Measurements from ENCODE around the gene LYPD6B.

Gene LYPD6B

DNA sequence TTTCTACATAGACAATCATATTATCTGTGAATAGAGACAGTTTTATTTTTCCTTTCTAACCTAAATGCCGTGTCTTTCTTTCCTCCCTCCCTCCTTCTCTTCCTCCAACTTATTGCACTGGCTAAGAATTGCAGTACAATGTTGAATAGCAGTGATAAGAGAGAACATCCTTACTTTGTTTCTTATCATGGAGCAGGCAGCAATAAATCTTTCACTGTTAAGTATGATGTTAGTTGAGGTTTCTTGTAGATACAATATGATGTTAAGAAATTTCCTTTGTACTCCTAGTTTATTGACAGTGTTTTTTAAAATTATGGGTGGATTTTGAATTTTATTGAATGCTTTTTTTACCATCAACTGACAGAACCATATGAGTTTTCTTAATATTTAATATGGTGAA is 6.0 kb downstream of the LYPD6B start:
- no peak for DNase-seq

- no peak for DNase-seq
Observed at GRCh38 chr2:149047118-149047517, 8.6 kb downstream of the LYPD6B start.

GRCh38 chr2:149049142-149049541 is 10.6 kb downstream of the LYPD6B start:
- DNase-seq, result no peak

GRCh38 chr2:149050188-149050587 is 11.7 kb downstream of the LYPD6B start:
- no peak for DNase-seq

- DNase-seq, result no peak
Observed at GRCh38 chr2:149055751-149056150, 17.3 kb downstream of the LYPD6B start.

DNA sequence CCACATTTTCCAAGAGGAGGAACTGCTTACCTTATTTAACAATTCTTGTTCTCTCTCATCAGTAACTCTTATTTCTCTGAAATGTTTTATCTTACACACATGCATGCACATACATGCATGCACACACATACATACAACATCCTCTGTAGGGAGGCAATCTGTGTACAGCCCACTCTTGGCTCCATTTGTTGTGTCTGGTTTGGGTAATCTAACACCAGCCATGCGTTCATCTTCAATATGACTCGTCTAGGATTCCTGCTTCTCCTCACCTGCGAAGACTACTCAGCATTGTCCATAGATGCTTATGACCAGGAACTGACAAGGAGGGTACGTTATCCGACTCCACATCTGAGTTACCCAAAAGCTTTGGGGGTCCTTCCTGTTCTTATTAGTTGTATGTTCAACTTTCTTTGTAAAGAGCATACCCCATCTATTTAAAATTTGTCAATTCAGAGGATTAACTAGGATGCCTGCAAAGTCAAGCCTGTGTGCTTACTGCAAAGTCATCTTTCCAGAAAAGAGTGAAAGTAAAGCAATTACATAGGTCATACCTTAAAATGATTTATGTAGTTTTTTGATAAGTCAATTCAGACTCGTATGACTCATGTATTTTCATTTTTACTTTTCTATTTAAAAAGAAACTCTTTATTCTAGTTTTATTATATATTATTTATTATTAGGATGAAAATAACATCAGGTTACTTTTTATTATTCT is 18.2 kb downstream of the LYPD6B start:
- no peak for DNase-seq

DNA sequence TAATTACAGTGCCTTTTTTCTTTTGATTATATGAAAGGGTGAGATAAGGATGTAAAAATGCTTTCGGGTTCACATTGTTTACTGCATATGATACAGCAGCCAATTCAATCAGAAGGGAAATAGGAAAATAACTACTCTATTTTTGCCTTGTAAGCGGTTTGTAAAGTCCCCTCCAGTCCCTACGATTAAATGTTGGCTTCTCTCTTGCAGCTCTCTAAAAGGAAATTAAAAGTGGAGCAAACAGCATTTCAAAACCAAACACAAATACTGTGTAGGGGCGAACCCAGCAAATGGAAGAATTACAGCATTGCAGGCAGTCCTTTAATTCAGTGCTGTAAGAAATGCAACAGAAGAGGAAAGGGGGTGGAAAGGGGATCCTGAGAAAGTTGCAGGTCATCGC is 18.9 kb downstream of the LYPD6B start:
- DNase-seq, result no peak

- no peak for DNase-seq
Observed at GRCh38 chr2:149058936-149059335, 20.4 kb downstream of the LYPD6B start.

GRCh38 chr2:149059822-149060221 is 21.3 kb downstream of the LYPD6B start:
- no peak for DNase-seq

DNA sequence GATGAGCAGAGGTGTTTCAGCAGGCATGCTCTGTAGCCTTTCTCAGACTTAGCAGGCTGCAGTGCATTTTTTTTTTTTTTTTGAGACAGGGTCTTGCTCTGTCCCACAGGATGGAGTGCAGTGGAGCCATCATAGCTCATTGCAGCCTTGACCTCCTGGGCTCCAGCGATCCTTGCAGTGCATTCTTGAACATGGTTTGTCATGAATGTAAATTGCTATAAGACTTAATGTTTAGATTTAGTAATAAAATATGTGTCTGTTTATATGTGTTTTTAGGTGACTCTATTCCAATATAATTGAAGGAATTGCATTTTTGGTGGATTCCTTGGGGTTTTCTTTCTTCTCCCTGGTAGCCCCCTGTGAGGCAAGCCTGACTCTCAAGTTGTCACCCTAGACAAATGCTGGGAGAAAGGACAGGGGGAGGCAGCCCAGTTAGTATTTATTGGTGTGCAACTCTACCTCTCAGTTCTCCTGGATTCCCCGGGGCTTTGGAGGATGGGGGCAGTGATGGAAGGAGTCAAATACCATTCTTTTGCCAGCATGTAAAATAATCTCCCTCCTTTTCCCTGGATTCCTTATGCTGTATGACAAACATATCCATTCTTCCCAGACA is 22.7 kb downstream of the LYPD6B start:
- no peak for DNase-seq

DNA sequence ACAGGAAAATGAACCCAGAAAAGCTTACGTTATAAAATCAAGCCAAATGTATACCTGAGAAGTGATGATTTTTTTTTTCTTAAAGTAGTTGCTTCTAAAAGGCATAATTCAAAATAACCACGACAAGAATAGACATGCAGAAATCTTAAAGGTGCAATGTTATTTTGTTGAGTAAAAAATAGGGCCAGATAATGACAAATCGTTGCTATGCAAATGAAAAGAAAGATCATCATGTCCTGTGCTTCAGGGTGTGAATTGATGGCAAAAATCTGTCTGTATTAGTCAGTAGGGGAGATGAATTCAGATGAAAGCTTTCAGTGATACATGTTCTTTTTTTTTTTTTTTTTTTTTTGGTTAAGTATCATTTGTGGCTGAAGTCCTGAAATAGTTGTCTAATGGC is 24.0 kb downstream of the LYPD6B start:
- no peak for DNase-seq

DNA sequence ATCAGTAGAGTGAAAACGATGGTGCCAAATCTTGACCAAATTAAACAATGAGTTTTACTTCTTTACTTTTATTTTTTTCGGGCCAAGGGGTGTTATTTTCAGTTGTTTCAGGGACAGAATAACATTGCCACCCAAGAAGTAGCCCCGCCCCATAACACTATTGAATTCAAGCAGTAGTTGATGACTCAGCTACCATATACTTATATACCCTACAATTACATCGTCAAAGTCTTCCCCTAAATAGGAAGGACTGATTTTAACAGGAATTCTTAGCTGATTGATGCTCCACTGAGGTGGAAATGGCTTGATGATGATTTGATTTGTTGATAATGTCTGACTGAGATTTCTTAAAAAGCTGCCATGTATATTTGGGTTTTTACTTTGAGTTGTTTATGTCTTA is 24.7 kb downstream of the LYPD6B start:
- no peak for DNase-seq

GRCh38 chr2:149064365-149064841 is 25.9 kb downstream of the LYPD6B start:
- no peak for DNase-seq

GRCh38 chr2:149064856-149065630 is 26.5 kb downstream of the LYPD6B start:
- DNase-seq, result no peak

DNA sequence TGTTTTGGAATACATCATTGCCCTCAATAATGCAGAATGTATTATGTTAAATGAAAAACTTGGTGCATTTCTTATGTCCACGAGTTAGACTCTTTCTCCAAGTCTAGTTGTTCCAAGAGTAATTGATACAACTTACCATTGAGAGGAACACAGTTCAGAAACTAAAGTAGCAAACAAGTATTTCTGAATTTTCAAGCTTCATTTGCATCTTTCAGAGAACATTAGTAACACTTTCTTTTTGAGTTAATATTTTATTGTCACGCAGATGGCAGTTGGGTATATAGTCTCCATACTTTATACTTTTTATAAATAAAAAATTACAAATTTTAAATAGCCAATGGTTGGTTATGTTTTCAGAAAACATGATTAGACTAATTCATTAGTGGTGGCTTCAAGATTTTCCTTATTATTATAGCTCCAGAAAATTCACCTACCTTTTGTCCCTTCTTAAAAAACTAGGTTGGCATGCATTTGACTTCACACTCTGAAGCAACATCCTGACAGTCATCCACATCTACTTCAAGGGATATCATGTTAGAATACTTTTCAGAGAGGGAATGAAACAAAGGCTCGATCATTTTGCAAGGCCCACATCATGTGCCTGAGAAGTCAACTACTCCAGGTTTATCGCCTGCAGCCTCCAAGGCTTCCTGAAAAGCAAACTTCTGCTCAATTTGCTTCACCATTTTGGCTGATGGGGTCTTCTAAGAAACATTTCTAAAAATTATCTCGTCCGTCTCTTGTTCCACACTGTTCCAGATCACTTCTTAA is 29.9 kb downstream of the LYPD6B start:
- no peak for DNase-seq

- peak; percentile 73 for DNase-seq
Observed at GRCh38 chr2:149068996-149069888, 30.7 kb downstream of the LYPD6B start.

DNA sequence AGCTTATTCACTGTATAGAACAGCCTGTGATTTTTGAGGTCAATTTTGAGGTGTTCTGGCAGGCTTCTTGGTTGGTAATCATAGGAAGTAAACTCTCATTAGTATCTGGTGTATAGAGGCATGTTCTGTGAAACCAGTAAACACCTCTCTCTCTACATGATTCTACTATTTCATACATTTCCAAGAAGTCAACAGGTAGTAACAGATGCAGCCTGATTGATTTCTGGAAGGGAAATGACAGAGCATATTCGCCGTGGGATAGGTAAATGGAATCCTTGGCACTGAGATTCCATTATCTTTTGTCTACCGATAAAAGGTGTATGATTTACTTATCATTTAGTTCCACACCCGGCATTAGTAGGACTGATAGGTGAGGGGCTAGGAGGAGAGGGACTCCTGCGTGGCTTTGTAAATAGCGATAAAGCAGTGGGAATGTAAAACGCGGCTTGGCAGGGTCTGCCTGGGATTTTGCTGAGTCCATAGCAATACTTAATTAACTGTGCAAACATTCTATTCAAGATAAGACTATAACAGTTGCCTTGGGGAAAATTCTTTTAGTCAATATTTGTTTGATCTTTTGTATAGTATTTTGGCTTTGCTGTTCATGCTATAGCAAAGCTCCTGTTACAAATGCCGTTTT is 32.3 kb downstream of the LYPD6B start:
- DNase-seq, result no peak

DNA sequence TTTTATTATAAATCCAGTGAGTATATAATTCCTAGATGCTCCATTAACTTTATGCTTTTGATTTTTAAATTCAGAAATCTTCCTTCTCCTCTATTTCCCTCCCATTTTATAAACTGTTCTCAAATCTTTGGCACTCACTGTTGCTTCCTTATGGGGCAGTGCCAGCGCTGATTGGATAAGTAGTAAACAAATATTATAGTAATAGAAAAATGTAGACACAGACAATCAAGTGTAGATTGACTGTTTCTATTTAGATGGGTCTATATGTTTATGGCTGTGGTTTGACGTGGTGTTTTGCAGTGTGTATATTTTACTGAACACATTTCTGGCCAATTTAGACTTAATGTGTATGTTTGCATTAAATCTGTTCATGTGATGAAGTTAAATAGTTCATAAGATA is 36.6 kb downstream of the LYPD6B start:
- DNase-seq, result no peak

GRCh38 chr2:149075853-149076252 is 37.4 kb downstream of the LYPD6B start:
- no peak for DNase-seq

GRCh38 chr2:149076863-149077412 is 38.4 kb downstream of the LYPD6B start:
- DNase-seq, result no peak

DNA sequence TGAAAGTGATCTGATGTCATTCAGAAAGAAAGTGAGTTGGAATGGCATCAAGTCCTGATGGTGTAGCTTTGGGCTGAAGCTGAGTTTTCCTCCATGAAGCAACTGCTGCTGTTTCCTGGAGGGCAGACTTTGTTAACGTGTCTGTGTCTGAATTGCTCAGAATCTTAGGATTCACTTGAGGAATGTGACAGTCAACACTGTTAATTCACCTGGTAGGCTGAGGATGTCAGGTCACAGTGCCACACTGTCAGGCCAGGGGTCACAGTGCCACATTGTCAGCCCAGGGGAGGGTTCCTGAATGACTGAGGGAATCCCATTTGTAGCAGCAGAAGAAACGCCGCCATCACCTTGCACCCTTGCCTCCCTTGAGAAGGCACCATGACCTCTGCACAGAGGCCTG is 39.4 kb downstream of the LYPD6B start:
- no peak for DNase-seq

Data from hematopoietic multipotent progenitor cell treated with erythropoietin and hydrocortisone succinate and interleukin-3 and kit ligand, for 6 days (in vitro differentiated cells).